T follicular helper cell (primary cell): ENCODE measurements around the gene DHRS1.
A peak's percentile ranks its signal among the peaks of the same experiment; 100 is the strongest.

Experiments
- DNase-seq: peaks from one replicate; pipeline ENCODE4 v3.0.0-alpha.2; 2020; ENCODE audit warnings: low read depth

The DHRS1 gene

GRCh38 chr14:24309538-24310264 lies 10.1 kb upstream of the DHRS1 start, which contains the start of gene LTB4R2:
Gene LTB4R2 (plus strand): TSS chr14:24310140. CDS start chr14:24310665, 525 bp downstream.
- no peak for DNase-seq

- no peak for DNase-seq
These were observed 9.0 kb upstream of the DHRS1 start for GRCh38 chr14:24308342-24309124.

- DNase-seq, result peak; percentile 46
These were observed 8.2 kb upstream of the DHRS1 start, which contains the start of gene CIDEB for GRCh38 chr14:24307575-24308341. Gene CIDEB (minus strand): TSS chr14:24307977. CDS start chr14:24307858, 119 bp downstream.

GRCh38 chr14:24307156-24307574 lies 7.6 kb upstream of the DHRS1 start:
- DNase-seq, result no peak

GRCh38 chr14:24304019-24304387 lies 4.4 kb upstream of the DHRS1 start:
- DNase-seq, result no peak

- DNase-seq, result no peak
These were observed 873 bp upstream of the DHRS1 start for GRCh38 chr14:24300326-24300980.

- no peak for DNase-seq
These were observed 707 bp downstream of the DHRS1 start for GRCh38 chr14:24298892-24299254.

- no peak for DNase-seq
These were observed 2.2 kb downstream of the DHRS1 start for GRCh38 chr14:24297190-24297964.

GRCh38 chr14:24296341-24297157 lies 3.0 kb downstream of the DHRS1 start:
- peak; percentile 65 for DNase-seq

GRCh38 chr14:24293525-24293924 lies 6.1 kb downstream of the DHRS1 start:
- no peak for DNase-seq

GRCh38 chr14:24292118-24292807 lies 7.3 kb downstream of the DHRS1 start:
- DNase-seq, result no peak

GRCh38 chr14:24291446-24292117 lies 8.0 kb downstream of the DHRS1 start:
- DNase-seq, result no peak

GRCh38 chr14:24290746-24291145 lies 8.8 kb downstream of the DHRS1 start:
- DNase-seq, result no peak

GRCh38 chr14:24289649-24290280 lies 9.8 kb downstream of the DHRS1 start:
- DNase-seq, result no peak

- no peak for DNase-seq
These were observed 12.6 kb downstream of the DHRS1 start for GRCh38 chr14:24286996-24287395.

GRCh38 chr14:24285351-24285750 lies 14.2 kb downstream of the DHRS1 start:
- DNase-seq, result no peak

GRCh38 chr14:24284501-24285035 lies 15.0 kb downstream of the DHRS1 start:
- no peak for DNase-seq

- DNase-seq, result no peak
These were observed 15.7 kb downstream of the DHRS1 start for GRCh38 chr14:24283796-24284460.
